ENCODE data around the gene OR7G2.

DNA sequence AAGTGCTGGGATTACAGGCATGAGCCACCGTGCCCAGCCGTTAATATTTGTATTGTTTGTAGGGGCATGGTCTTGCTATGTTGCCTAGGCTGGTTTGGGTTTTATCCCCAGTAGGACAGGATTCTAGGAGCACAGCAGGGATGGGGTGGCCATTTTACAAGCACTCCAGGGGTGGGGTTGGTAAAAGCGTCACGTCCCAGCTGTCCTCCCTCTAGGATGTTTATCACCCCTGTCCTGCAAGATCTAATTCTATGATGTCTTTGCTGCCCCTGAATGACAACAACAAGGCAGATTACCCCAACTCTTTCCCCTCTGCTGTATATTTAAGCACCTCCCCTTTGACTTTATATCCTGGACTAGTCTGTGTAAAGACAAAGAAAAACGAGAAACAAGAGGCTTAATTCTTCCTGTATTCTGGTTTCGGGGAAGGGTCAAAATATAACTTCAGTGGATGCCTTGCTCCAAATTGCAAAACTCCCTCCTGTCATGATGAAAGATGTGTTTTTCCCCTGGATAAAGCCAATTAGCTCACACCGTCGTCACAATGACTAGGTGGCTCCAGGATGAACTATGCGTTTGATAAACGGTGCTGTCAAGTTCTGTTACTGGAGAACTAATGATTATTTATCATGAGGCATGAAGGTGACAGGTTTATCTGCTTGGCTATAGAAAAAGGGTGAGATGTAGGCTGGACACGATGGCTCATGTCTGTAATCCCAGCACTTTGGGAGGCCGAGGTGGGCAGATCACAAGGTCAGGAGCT lies 48.2 kb downstream of the OR7G2 start:
- TF ChIP-seq, protein P1, sequence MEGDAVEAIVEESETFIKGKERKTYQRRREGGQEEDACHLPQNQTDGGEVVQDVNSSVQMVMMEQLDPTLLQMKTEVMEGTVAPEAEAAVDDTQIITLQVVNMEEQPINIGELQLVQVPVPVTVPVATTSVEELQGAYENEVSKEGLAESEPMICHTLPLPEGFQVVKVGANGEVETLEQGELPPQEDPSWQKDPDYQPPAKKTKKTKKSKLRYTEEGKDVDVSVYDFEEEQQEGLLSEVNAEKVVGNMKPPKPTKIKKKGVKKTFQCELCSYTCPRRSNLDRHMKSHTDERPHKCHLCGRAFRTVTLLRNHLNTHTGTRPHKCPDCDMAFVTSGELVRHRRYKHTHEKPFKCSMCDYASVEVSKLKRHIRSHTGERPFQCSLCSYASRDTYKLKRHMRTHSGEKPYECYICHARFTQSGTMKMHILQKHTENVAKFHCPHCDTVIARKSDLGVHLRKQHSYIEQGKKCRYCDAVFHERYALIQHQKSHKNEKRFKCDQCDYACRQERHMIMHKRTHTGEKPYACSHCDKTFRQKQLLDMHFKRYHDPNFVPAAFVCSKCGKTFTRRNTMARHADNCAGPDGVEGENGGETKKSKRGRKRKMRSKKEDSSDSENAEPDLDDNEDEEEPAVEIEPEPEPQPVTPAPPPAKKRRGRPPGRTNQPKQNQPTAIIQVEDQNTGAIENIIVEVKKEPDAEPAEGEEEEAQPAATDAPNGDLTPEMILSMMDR (IDR thresholded peaks at IDR 0.05): no peak
- TF ChIP-seq POLR2A (IDR thresholded peaks at IDR 0.05): no peak

All from uterus (tissue), 2 donors.